Glomerular visceral epithelial cell (primary cell): ENCODE results near the gene RCOR1.
"Not testable (repeated sequence)": the region's sequence is repeated elsewhere in the genome, so short reads cannot be mapped to it uniquely, and the experiment has no call there.

Source experiments
- DNase-seq: peaks from one replicate; pipeline ENCODE4 v3.0.0-alpha.2; 2016; ENCODE audit errors: extremely low spot score

Gene RCOR1

GRCh38 chr14:102571043-102571442 lies 21.4 kb upstream of the RCOR1 start:
- no peak for DNase-seq

- DNase-seq, result no peak
Measured at GRCh38 chr14:102571478-102572042, 20.9 kb upstream of the RCOR1 start.

GRCh38 chr14:102573161-102573560 lies 19.3 kb upstream of the RCOR1 start:
- not testable (repeated sequence) for DNase-seq

GRCh38 chr14:102573591-102574046 lies 18.8 kb upstream of the RCOR1 start:
- DNase-seq, result no peak

GRCh38 chr14:102574281-102575159 lies 17.9 kb upstream of the RCOR1 start:
- DNase-seq, result no peak

GRCh38 chr14:102575160-102575845 lies 17.1 kb upstream of the RCOR1 start:
- no peak for DNase-seq

- DNase-seq, result not testable (repeated sequence)
Measured at GRCh38 chr14:102575846-102576428, 16.5 kb upstream of the RCOR1 start.

GRCh38 chr14:102578821-102579220 lies 13.6 kb upstream of the RCOR1 start:
- DNase-seq, result no peak

GRCh38 chr14:102579696-102580549 lies 12.5 kb upstream of the RCOR1 start:
- peak; percentile 59 for DNase-seq

GRCh38 chr14:102580550-102581110 lies 11.8 kb upstream of the RCOR1 start:
- DNase-seq, result no peak

- no peak for DNase-seq
Measured at GRCh38 chr14:102581193-102581592, 11.3 kb upstream of the RCOR1 start.

- DNase-seq, result no peak
Measured at GRCh38 chr14:102583726-102584125, 8.7 kb upstream of the RCOR1 start.

- DNase-seq, result no peak
Measured at GRCh38 chr14:102584871-102585869, 7.3 kb upstream of the RCOR1 start.

GRCh38 chr14:102586420-102587104 lies 5.9 kb upstream of the RCOR1 start:
- no peak for DNase-seq

GRCh38 chr14:102588821-102589220 lies 3.6 kb upstream of the RCOR1 start:
- DNase-seq, result no peak

GRCh38 chr14:102589761-102590290 lies 2.6 kb upstream of the RCOR1 start:
- DNase-seq, result no peak

GRCh38 chr14:102590667-102591099 lies 1.8 kb upstream of the RCOR1 start:
- DNase-seq, result peak; percentile 42

- no peak for DNase-seq
Measured at GRCh38 chr14:102591372-102591943, 991 bp upstream of the RCOR1 start.

- peak; percentile 43 for DNase-seq
Measured at GRCh38 chr14:102592763-102593060, 263 bp downstream of the RCOR1 start.
